AG04450 (cell line): ENCODE measurements around the gene STMN1. TPM values are rescaled to one million over a fixed set of nuclear protein-coding genes. Genes with fewer than 3 reads are reported as not detected.

Source experiments
- CTCF ChIA-PET: fragments of 300-600, 350-600 bp; formaldehyde crosslinking; extraction: SDS; loops from one replicate; lab custom pipeline; 2022; ENCODE audit warnings: antibody characterized with exemption, inconsistent platforms; lab: Charles Lee
- POLR2A ChIA-PET: fragments of 350-600 bp; formaldehyde crosslinking; extraction: SDS; loops from one replicate; lab custom pipeline; 2021; ENCODE audit warnings: antibody characterized with exemption, inconsistent platforms; lab: Yijun Ruan, JAX
- DNase-seq: peaks from one replicate; pipeline ENCODE4 v3.0.0-alpha.2; 2011; ENCODE audit warnings: low read depth, low spot score
- H3K27ac ChIP-seq: one replicate; pipeline ENCODE4 v1.5.1; 2012; ENCODE audit warnings: low read depth, low read length, control low read depth
- H3K27me3 ChIP-seq: one replicate; pipeline ENCODE4 v1.6.0; 2012; ENCODE audit warnings: low read length; ENCODE audit not compliant: control insufficient read depth, insufficient read depth
- H3K4me3 ChIP-seq: 2 replicates; pipeline ENCODE4 v1.5.1; 2011; ENCODE audit warnings: mild to moderate bottlenecking, low read depth, low read length, control low read depth
- H3K9me3 ChIP-seq: 2 replicates; pipeline ENCODE4 v1.5.1; 2012; ENCODE audit warnings: low read length; ENCODE audit not compliant: control insufficient read depth, insufficient read depth
- CTCF ChIP-seq: IDR thresholded peaks from 2 replicates; pipeline ENCODE4 v1.5.1; 2011; ENCODE audit warnings: low read depth, low read length, control low read depth, inconsistent platforms
- polyA plus RNA-seq: library from polyadenylated mRNA; depleted of rRNA; stranded (reverse); fragments of >200 nt; gene quantifications from 2 replicates; pipeline ENCODE4 v1.2.3, GENCODE V29; 2011

The STMN1 gene
- polyA plus RNA-seq, 1 experiment, result 176 TPM

- no peak for DNase-seq
- POLR2A ChIA-PET, result no interaction called here
- Histone ChIP-seq H3K27me3 (no peaks in the 10 kb centered on the region), H3K9me3 (no peaks in the 10 kb centered on the region), H3K4me3 (no peak overlapping the region), H3K27ac (no peak overlapping the region)
- CTCF ChIA-PET, result interaction anchor here (1.7 kb wide), 1 partner anchor 23 kb away, joined by 3 read pairs; no protein-coding TSS in a partner anchor
- no peak for TF ChIP-seq CTCF
Measured at GRCh38 chr1:25873120-25873519, 33.1 kb downstream of the STMN1 start.

- no peak for DNase-seq
- POLR2A ChIA-PET, result no interaction called here
- Histone ChIP-seq H3K9me3 (no peaks in the 10 kb centered on the region), H3K27me3 (no peaks in the 10 kb centered on the region), H3K4me3 (no peak overlapping the region), H3K27ac (no peak overlapping the region)
- TF ChIP-seq CTCF, result no peak
- CTCF ChIA-PET, result interaction anchor here (1.7 kb wide), 1 partner anchor 23 kb away, joined by 3 read pairs; no protein-coding TSS in a partner anchor
Measured at GRCh38 chr1:25872713-25873112, 33.5 kb downstream of the STMN1 start.

- DNase-seq, result no peak
- ChIA-PET CTCF (interaction anchor here (1.7 kb wide), 1 partner anchor 24 kb away, joined by 3 read pairs; no protein-coding TSS in a partner anchor), POLR2A (no interaction called here)
- no peaks in the 10 kb centered on the region for H3K9me3 ChIP-seq
- no peak for TF ChIP-seq CTCF
- H3K27ac ChIP-seq, result no peak overlapping the region
- H3K27me3 ChIP-seq, result no peaks in the 10 kb centered on the region
- H3K4me3 ChIP-seq, result no peak overlapping the region
Measured at GRCh38 chr1:25871704-25872494, 34.3 kb downstream of the STMN1 start.

GRCh38 chr1:25871086-25871703 lies 35.0 kb downstream of the STMN1 start:
- DNase-seq, result no peak
- ChIA-PET CTCF (interaction anchor here (1.2 to 1.7 kb wide), 2 partner anchors 24 to 25 kb away, joined by 3 to 5 read pairs; no protein-coding TSS in a partner anchor), POLR2A (no interaction called here)
- H3K9me3 ChIP-seq, result no peaks in the 10 kb centered on the region
- H3K27me3 ChIP-seq, result no peaks in the 10 kb centered on the region
- H3K27ac ChIP-seq, result no peak overlapping the region
- no peak overlapping the region for H3K4me3 ChIP-seq
- TF ChIP-seq CTCF, result no peak

GRCh38 chr1:25870614-25871013 lies 35.6 kb downstream of the STMN1 start:
- TF ChIP-seq CTCF, result no peak
- Histone ChIP-seq H3K27ac (no peak overlapping the region), H3K4me3 (no peak overlapping the region), H3K27me3 (no peaks in the 10 kb centered on the region), H3K9me3 (no peaks in the 10 kb centered on the region)
- ChIA-PET POLR2A (no interaction called here), CTCF (interaction anchor here (0.6 to 1.2 kb wide), 2 partner anchors 13 to 25 kb away, joined by 3 to 5 read pairs; no protein-coding TSS in a partner anchor)
- no peak for DNase-seq
